Dermis lymphatic vessel endothelial cell (primary cell): ENCODE results near the gene CDC34. TPM values are rescaled to one million over a fixed set of nuclear protein-coding genes. Genes with fewer than 3 reads are reported as not detected.

Experiments used
- total RNA-seq: library from RNA; depleted of rRNA; stranded (reverse); fragments of >200 nt; gene quantifications from 2 replicates; pipeline ENCODE4 v1.2.1, GENCODE V29; 2014

Gene CDC34
- 72.5 and 76.9 TPM in 2 replicates for total RNA-seq

GRCh38 chr19:531753-532560, at the start of gene CDC34:
Gene CDC34 (plus strand): TSS chr19:531760. CDS start chr19:531932, 172 bp downstream.

GRCh38 chr19:496112-496665, 35.4 kb upstream of the CDC34 start, which contains the start of gene MADCAM1:
Gene MADCAM1 (plus strand): TSS chr19:496486. CDS start chr19:496500, 14 bp downstream.

GRCh38 chr19:507286-508203, 24.0 kb upstream of the CDC34 start, which contains the start of gene TPGS1:
Gene TPGS1 (plus strand): TSS chr19:507497. CDS start chr19:507507, 10 bp downstream.

GRCh38 chr19:543910-544608, 12.5 kb downstream of the CDC34 start, which contains the start of gene GZMM:
Gene GZMM (plus strand): TSS chr19:544053. CDS start chr19:544072, 19 bp downstream.

GRCh38 chr19:572140-572742, 40.7 kb downstream of the CDC34 start, which contains the start of gene BSG:
Gene BSG (plus strand): TSS chr19:572596. CDS start chr19:572635, 39 bp downstream.

GRCh38 chr19:589693-590395, 58.3 kb downstream of the CDC34 start, which contains the start of gene HCN2:
Gene HCN2 (plus strand): TSS chr19:589881. CDS start chr19:589946, 65 bp downstream.

Other genes starting within 250 kb of the CDC34 start
- 38.1 and 41.2 TPM in 2 replicates for gene PLPP2, start 240.4 kb upstream of the CDC34 start, total RNA-seq
- gene MIER2, start 187.0 kb upstream of the CDC34 start, total RNA-seq = 10.1 and 10.2 TPM in 2 replicates
- 2.9 and 10.2 TPM in 2 replicates for gene C2CD4C, start 122.6 kb upstream of the CDC34 start, total RNA-seq
- 9.3 and 22.0 TPM in 2 replicates for gene SHC2, start 70.7 kb upstream of the CDC34 start, total RNA-seq
- not detected in 2 replicates for gene MADCAM1, start 35.3 kb upstream of the CDC34 start, total RNA-seq
- gene TPGS1, start 24.3 kb upstream of the CDC34 start, total RNA-seq = 30.7 and 35.0 TPM in 2 replicates
- gene GZMM, start 12.3 kb downstream of the CDC34 start, total RNA-seq = not detected in 2 replicates
- gene BSG, start 40.8 kb downstream of the CDC34 start, total RNA-seq = 212 and 215 TPM in 2 replicates
- gene HCN2, start 58.1 kb downstream of the CDC34 start, total RNA-seq = 0.43 and 0.65 TPM in 2 replicates
- gene POLRMT, start 101.8 kb downstream of the CDC34 start, total RNA-seq = 17.1 and 22.3 TPM in 2 replicates
- 0.09 and 0.11 TPM in 2 replicates for gene FGF22, start 108.1 kb downstream of the CDC34 start, total RNA-seq
- 14.2 and 25.0 TPM in 2 replicates for gene RNF126, start 131.5 kb downstream of the CDC34 start, total RNA-seq
- gene FSTL3, start 144.6 kb downstream of the CDC34 start, total RNA-seq = 3.4 and 5.9 TPM in 2 replicates
- gene PRSS57, start 163.7 kb downstream of the CDC34 start, total RNA-seq = not detected in 2 replicates
- 28.6 and 34.0 TPM in 2 replicates for gene PALM, start 177.2 kb downstream of the CDC34 start, total RNA-seq
- gene MISP, start 219.4 kb downstream of the CDC34 start, total RNA-seq = under 0.01 TPM in 1 of 2 replicates, not detected in the other